ENCODE measurements around the gene RTRAF. TPM values are rescaled to one million over a fixed set of nuclear protein-coding genes. Genes with fewer than 3 reads are reported as not detected.
A peak's percentile ranks its signal among the peaks of the same experiment; 100 is the strongest.

The RTRAF gene
- total and polyA plus RNA-seq, 4 donors, result 84.1 to 167 (median 134) TPM

- Histone ChIP-seq H3K27ac (ENCODE audit: low read depth in 1 of 2, low read length in 1 of 2) (peak overlapping the region in 1 of 2 donors; percentile 37), H3K4me3 (no peak overlapping the region), H3K9ac (ENCODE audit: insufficient read depth in 1 of 2, low read length in 2 of 2) (no peak overlapping the region), H3K27me3 (ENCODE audit: control insufficient read depth in 3 of 3, insufficient read depth in 3 of 3, low read length in 2 of 3) (no peaks in the 10 kb centered on the region), H3K36me3 (ENCODE audit: control insufficient read depth in 4 of 4, insufficient read depth in 4 of 4, low read length in 4 of 4) (peaks cover 0 to 31% (median 12%) of the 10 kb centered on the region in 4 donors), H3K9me3 (ENCODE audit: control insufficient read depth in 4 of 4, insufficient read depth in 3 of 4, low read length in 3 of 4) (no peaks in the 10 kb centered on the region), H3K4me1 (ENCODE audit: control insufficient read depth in 5 of 5, insufficient read depth in 5 of 5, low read length in 5 of 5) (peaks cover 0 to 11% (median 0%) of the 10 kb centered on the region in 5 donors)
- DNase-seq, result no peak
- ATAC-seq (ENCODE audit: insufficient read depth, low FRiP score), result no peak
- TF ChIP-seq, protein P1, sequence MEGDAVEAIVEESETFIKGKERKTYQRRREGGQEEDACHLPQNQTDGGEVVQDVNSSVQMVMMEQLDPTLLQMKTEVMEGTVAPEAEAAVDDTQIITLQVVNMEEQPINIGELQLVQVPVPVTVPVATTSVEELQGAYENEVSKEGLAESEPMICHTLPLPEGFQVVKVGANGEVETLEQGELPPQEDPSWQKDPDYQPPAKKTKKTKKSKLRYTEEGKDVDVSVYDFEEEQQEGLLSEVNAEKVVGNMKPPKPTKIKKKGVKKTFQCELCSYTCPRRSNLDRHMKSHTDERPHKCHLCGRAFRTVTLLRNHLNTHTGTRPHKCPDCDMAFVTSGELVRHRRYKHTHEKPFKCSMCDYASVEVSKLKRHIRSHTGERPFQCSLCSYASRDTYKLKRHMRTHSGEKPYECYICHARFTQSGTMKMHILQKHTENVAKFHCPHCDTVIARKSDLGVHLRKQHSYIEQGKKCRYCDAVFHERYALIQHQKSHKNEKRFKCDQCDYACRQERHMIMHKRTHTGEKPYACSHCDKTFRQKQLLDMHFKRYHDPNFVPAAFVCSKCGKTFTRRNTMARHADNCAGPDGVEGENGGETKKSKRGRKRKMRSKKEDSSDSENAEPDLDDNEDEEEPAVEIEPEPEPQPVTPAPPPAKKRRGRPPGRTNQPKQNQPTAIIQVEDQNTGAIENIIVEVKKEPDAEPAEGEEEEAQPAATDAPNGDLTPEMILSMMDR (IDR thresholded peaks at IDR 0.05; ENCODE audit: control extremely low read depth, extremely low read depth), result no peak
Observed at GRCh38 chr14:52025310-52025709, 36.0 kb downstream of the RTRAF start.

DNA sequence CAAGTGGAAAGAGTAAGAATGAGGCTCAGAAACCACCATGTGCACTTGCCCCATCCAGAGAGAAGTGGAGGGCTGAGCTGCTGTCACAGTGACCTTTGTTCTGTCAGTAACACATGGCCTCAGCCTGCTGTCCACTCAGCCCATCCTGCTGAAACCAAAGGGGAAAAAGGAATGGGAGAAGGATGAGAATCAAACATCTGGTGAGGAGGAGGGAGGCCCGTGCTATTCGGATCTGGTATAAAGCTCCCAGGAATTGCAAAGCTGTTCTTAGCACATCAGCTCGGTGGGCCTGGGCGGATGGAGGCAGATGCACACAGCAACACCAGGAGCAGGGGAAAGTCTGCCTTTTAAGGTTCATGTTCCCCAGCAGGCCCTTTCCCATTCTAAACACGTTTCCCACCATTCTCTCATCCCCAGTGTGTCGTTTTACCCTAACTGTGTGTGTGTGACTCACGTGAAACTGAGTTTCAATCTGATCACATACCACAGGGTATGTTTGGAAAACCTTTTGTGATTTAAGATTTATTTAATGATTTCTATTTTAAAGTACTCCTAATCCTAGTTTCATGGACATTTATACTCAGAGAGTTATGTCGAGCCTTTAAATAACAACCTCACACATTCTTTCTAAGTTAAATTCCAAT, 36.8 kb downstream of the RTRAF start:
- Histone ChIP-seq H3K9me3 (ENCODE audit: control insufficient read depth in 4 of 4, insufficient read depth in 3 of 4, low read length in 3 of 4) (no peaks in the 10 kb centered on the region), H3K4me1 (ENCODE audit: control insufficient read depth in 5 of 5, insufficient read depth in 5 of 5, low read length in 5 of 5) (peaks cover 0 to 14% (median 0%) of the 10 kb centered on the region in 5 donors), H3K9ac (ENCODE audit: insufficient read depth in 1 of 2, low read length in 2 of 2) (no peak overlapping the region), H3K36me3 (ENCODE audit: control insufficient read depth in 4 of 4, insufficient read depth in 4 of 4, low read length in 4 of 4) (peaks cover 0 to 33% (median 12%) of the 10 kb centered on the region in 4 donors), H3K4me3 (no peak overlapping the region), H3K27ac (ENCODE audit: low read depth in 1 of 2, low read length in 1 of 2) (peak overlapping the region in 1 of 2 donors; percentile 37), H3K27me3 (ENCODE audit: control insufficient read depth in 3 of 3, insufficient read depth in 3 of 3, low read length in 2 of 3) (no peaks in the 10 kb centered on the region)
- DNase-seq, result no peak
- TF ChIP-seq, protein P1 (IDR thresholded peaks at IDR 0.05; ENCODE audit: control extremely low read depth, extremely low read depth), result no peak
- WGBS, 2 donors, result 80 to 96% methylated on average over 8 of the region's 8 CpGs
- ATAC-seq (ENCODE audit: insufficient read depth, low FRiP score), result no peak

DNA sequence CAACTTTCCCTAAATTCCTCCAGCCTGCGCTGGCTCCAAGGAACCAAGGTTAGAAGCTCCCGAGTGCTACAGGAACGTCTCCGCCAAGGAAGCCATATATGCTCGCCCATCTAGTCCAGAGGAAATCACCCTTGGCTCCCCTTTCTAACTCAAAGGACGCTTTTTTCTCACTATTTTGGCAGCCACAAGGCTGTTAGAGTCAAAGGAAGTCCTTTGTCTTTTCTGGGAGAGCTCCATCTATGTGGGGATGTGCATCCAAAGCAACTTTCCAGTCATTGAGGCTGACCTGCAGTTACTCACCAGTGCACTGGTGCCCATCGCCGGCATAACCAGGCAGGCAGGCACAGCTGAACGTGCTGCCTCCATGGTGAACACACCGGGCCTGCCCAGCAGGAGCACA, 37.6 kb downstream of the RTRAF start:
- ATAC-seq (ENCODE audit: insufficient read depth, low FRiP score), result no peak
- peaks cover 0 to 14% (median 0%) of the 10 kb centered on the region in 5 donors for H3K4me1 ChIP-seq (ENCODE audit: control insufficient read depth in 5 of 5, insufficient read depth in 5 of 5, low read length in 5 of 5)
- H3K9ac ChIP-seq (ENCODE audit: insufficient read depth in 1 of 2, low read length in 2 of 2), result no peak overlapping the region
- no peak overlapping the region for H3K4me3 ChIP-seq
- H3K27ac ChIP-seq (ENCODE audit: low read depth in 1 of 2, low read length in 1 of 2), result no peak overlapping the region
- WGBS, 2 donors, result 82 to 86% methylated on average over 10 of the region's 10 CpGs
- TF ChIP-seq, protein P1 (IDR thresholded peaks at IDR 0.05; ENCODE audit: control extremely low read depth, extremely low read depth), result no peak
- no peaks in the 10 kb centered on the region for H3K27me3 ChIP-seq (ENCODE audit: control insufficient read depth in 3 of 3, insufficient read depth in 3 of 3, low read length in 2 of 3)
- H3K9me3 ChIP-seq (ENCODE audit: control insufficient read depth in 4 of 4, insufficient read depth in 3 of 4, low read length in 3 of 4), result no peaks in the 10 kb centered on the region
- peaks cover 0 to 34% (median 12%) of the 10 kb centered on the region in 4 donors for H3K36me3 ChIP-seq (ENCODE audit: control insufficient read depth in 4 of 4, insufficient read depth in 4 of 4, low read length in 4 of 4)
- no peak for DNase-seq
